HepG2 (cell line): ENCODE data around the gene TPCN2. TPM values are rescaled to one million over a fixed set of nuclear protein-coding genes. Genes with fewer than 3 reads are reported as not detected.

Source experiments
- ATAC-seq: fragments of 200-7000 bp; cut with Tn5 transposase; 3 replicates; pipeline ENCODE4 v1.9.1; 2020; ENCODE audit warnings: mild to moderate bottlenecking, moderate library complexity
- BruUV-seq: library from RNA; stranded (reverse); fragments of 400-500 nt; replicated peaks from 2 replicates; lab custom pipeline; 2021; lab: Mats Ljungman, UMichigan
- CTCF ChIA-PET: fragments of 300-600 bp; formaldehyde crosslinking; extraction: SDS; loops from one replicate; lab custom pipeline; 2021; ENCODE audit warnings: low total read pairs, inconsistent platforms, low intra/inter-chr PET ratio; lab: Yijun Ruan, JAX
- POLR2A ChIA-PET: fragments of 350-600 bp; sonication (Branson Sonifier 250); formaldehyde crosslinking; loops from one replicate; lab custom pipeline; 2020; ENCODE audit warnings: antibody characterized with exemption, inconsistent platforms; lab: Yijun Ruan, JAX
- DNase-seq: peaks from one replicate; pipeline ENCODE4 v3.0.0-alpha.2; 2015; ENCODE audit warnings: low spot score
- FAIRE-seq: peaks from 3 replicates; lab custom pipeline; 2011; peaks lifted over from hg19 to GRCh38; lab: Jason Lieb, UNC
- H2AFZ ChIP-seq: one replicate; pipeline ENCODE4 v1.6.1; 2011; ENCODE audit warnings: low read length, inconsistent platforms
- H3K27ac ChIP-seq: fragments of 300-600 bp; 3 replicates; pipeline ENCODE4 v1.8.0; 2011; ENCODE audit warnings: mixed run types, mild to moderate bottlenecking, mixed read lengths, low read length, inconsistent platforms; ENCODE audit not compliant: insufficient read depth; ENCODE audit errors: extremely low read length
- H3K27me3 ChIP-seq, 2 experiments: fragments of 200-600 bp in 1 of 2; 2 replicates in 1 of 2; 3 replicates in 1 of 2; pipeline versions ENCODE4 v1.6.0 to v1.8.0; 2011; ENCODE audit warnings: low read length in 2 of 2, mild to moderate bottlenecking in 2 of 2, moderate library complexity in 2 of 2, inconsistent platforms in 1 of 2; ENCODE audit not compliant: insufficient read depth in 2 of 2, control insufficient read depth in 1 of 2
- H3K36me3 ChIP-seq, 2 experiments: fragments of 200-600 bp in 1 of 2; replicated peaks in 1 of 2; 2 replicates in 1 of 2; 3 replicates in 1 of 2; pipeline versions ENCODE4 v1.5.1 to v1.8.0; 2011; ENCODE audit warnings: low read length in 2 of 2, inconsistent platforms in 1 of 2; ENCODE audit not compliant: insufficient read depth in 2 of 2, control insufficient read depth in 1 of 2
- H3K4me1 ChIP-seq: 2 replicates; pipeline ENCODE4 v1.5.1; 2012; ENCODE audit warnings: low read length, inconsistent platforms; ENCODE audit not compliant: insufficient read depth
- H3K4me2 ChIP-seq: 2 replicates; pipeline ENCODE4 v1.6.0; 2011; ENCODE audit warnings: low read depth, low read length, inconsistent platforms
- H3K4me3 ChIP-seq, 3 experiments: fragments of 200-600 bp in 1 of 3; sonication (generic), shearing (Covaris generic) in 1 of 3; replicated peaks in 1 of 3; 2 replicates each; pipeline ENCODE4 v1.5.1; 2011 to 2016; ENCODE audit warnings: low read length in 3 of 3, inconsistent platforms in 2 of 3, low read depth in 2 of 3, mild to moderate bottlenecking in 2 of 3, control low read depth in 1 of 3, mixed read lengths in 1 of 3; ENCODE audit not compliant: insufficient read depth in 1 of 3
- H3K79me2 ChIP-seq: one replicate; pipeline ENCODE4 v1.6.1; 2011; ENCODE audit warnings: low read length, inconsistent platforms; ENCODE audit not compliant: insufficient read depth
- H3K9ac ChIP-seq: 2 replicates; pipeline ENCODE4 v1.6.0; 2011; ENCODE audit warnings: mild to moderate bottlenecking, low read depth, low read length, inconsistent platforms; ENCODE audit not compliant: insufficient read depth
- H3K9me3 ChIP-seq: 2 replicates; pipeline ENCODE4 v1.5.1; 2012; ENCODE audit warnings: mild to moderate bottlenecking, low read length
- H4K20me1 ChIP-seq: 2 replicates; pipeline ENCODE4 v1.6.0; 2011; ENCODE audit warnings: inconsistent platforms, mild to moderate bottlenecking, low read length, moderate library complexity; ENCODE audit not compliant: insufficient read depth
- GABPB1 ChIP-seq: IDR thresholded peaks from 2 replicates; pipeline ENCODE4 v1.6.1; 2016; ENCODE audit warnings: mild to moderate bottlenecking, missing genetic modification reagents, moderate library complexity, missing compliant biosample characterization
- JUN ChIP-seq: sonication (generic); formaldehyde crosslinking; IDR thresholded peaks from 2 replicates; pipeline ENCODE4 v1.4.0; 2020; ENCODE audit warnings: mild to moderate bottlenecking, missing genetic modification reagents
- KMT2B ChIP-seq: IDR thresholded peaks from 2 replicates; pipeline ENCODE4 v1.6.1; 2016; ENCODE audit warnings: missing genetic modification reagents, missing compliant biosample characterization
- NKX3-1 ChIP-seq: sonication (generic); formaldehyde crosslinking; IDR thresholded peaks from 2 replicates; pipeline ENCODE4 v1.5.0; 2020; ENCODE audit warnings: missing genetic modification reagents
- REXO4 ChIP-seq: sonication (generic); formaldehyde crosslinking; IDR thresholded peaks from 2 replicates; pipeline ENCODE4 v1.8.0; 2022; ENCODE audit warnings: missing genetic modification reagents, mild to moderate bottlenecking, borderline replicate concordance
- RXRA ChIP-seq: sonication (generic); formaldehyde crosslinking; IDR thresholded peaks from 2 replicates; pipeline ENCODE4 v1.5.1; 2020; ENCODE audit warnings: missing genetic modification reagents
- THYN1 ChIP-seq: sonication (generic); formaldehyde crosslinking; IDR thresholded peaks from 2 replicates; pipeline ENCODE4 v1.8.1; 2023; ENCODE audit warnings: low read depth, mild to moderate bottlenecking, moderate library complexity, missing genetic modification reagents, borderline replicate concordance
- ZNF280B ChIP-seq: sonication (generic); formaldehyde crosslinking; IDR thresholded peaks from 2 replicates; pipeline ENCODE4 v1.5.0; 2020; ENCODE audit warnings: missing genetic modification reagents, mild to moderate bottlenecking, borderline replicate concordance
- ZNF543 ChIP-seq: sonication (generic); formaldehyde crosslinking; IDR thresholded peaks from 2 replicates; pipeline ENCODE4 v1.4.0; 2020; ENCODE audit warnings: mild to moderate bottlenecking, missing genetic modification reagents
- WGBS: methylation state at CpG from one replicate; pipeline ENCODE4 v1.1.6; 2017; ENCODE audit warnings: low lambda C conversion rate; 5-methylcytosine and 5-hydroxymethylcytosine counted together
- in situ Hi-C: cut with HindIII; loops from 2 replicates; pipeline ENCODE4 v1.10.0; 2017; ENCODE audit warnings: low pct_unique_long_range_greater_than_20kb; ENCODE audit not compliant: extremely low pct_ligation_motif_present
- intact Hi-C: fragments of 100-400 bp; cut with micrococcal nuclease; formaldehyde crosslinking; loops from one replicate; pipeline ENCODE4 v1.10.0; 2022; ENCODE audit not compliant: unreplicated experiment
- polyA plus RNA-seq, 8 experiments: library from polyadenylated mRNA; depleted of rRNA in 3 of 8; stranded (reverse) in 7 of 8; unstranded in 1 of 8; fragments of >200 nt; fragmentation: Illumina TruSeq in 4 of 8; extraction: Trizol in 4 of 8; gene quantifications; 2 replicates each; pipeline versions ENCODE4 v1.2.1 to v1.2.3, GENCODE V29; 2011 to 2016; ENCODE audit warnings: low read depth in 4 of 8, missing spikeins in 1 of 8, mixed read lengths in 1 of 8; ENCODE audit not compliant: insufficient read depth in 1 of 8
- total RNA-seq, 5 experiments: library from RNA; depleted of rRNA; stranded (reverse); fragments of >200 nt; fragmentation: Illumina TruSeq; extraction: Trizol; gene quantifications; 2 replicates each; pipeline ENCODE4 v1.2.3, GENCODE V29; 2016; ENCODE audit warnings: low read depth in 1 of 5
- TF ChIP-seq, protein P1 (sequence below): sonication (generic); formaldehyde crosslinking; IDR thresholded peaks from 2 replicates; pipeline ENCODE4 v1.8.0; 2022; ENCODE audit warnings: mild to moderate bottlenecking, missing genetic modification reagents, moderate library complexity
- TF ChIP-seq, protein P2 (sequence below): sonication (generic); formaldehyde crosslinking; IDR thresholded peaks from 2 replicates; pipeline ENCODE4 v1.4.0; 2020; ENCODE audit warnings: mild to moderate bottlenecking, missing genetic modification reagents

The TPCN2 gene
- total and polyA plus RNA-seq, 2 of the 13 experiments (the other 11 are each of a cell fraction or from before 2014, with no cell fraction given): 5.6 to 5.9 TPM

GRCh38 chr11:69154938-69155301 lies 106.2 kb downstream of the TPCN2 start:
- Histone ChIP-seq H3K27ac (no peak overlapping the region), H3K4me3 (no peak overlapping the region), H4K20me1 (no peaks in the 10 kb centered on the region), H3K9me3 (no peaks in the 10 kb centered on the region), H3K27me3 (no peaks in the 10 kb centered on the region), H3K79me2 (no peaks in the 10 kb centered on the region), H2AFZ (no peak overlapping the region), H3K9ac (no peak overlapping the region), H3K4me2 (no peak overlapping the region), H3K36me3 (no peaks in the 10 kb centered on the region), H3K4me1 (peaks cover 63% of the 10 kb centered on the region)
- FAIRE-seq: no peak
- 40% methylated on average over 1 of the region's 10 CpGs for WGBS
- ATAC-seq: no peak
- DNase-seq: no peak
- CTCF ChIA-PET: no interaction called here
- POLR2A ChIA-PET: no interaction called here
- in situ Hi-C loops (no loop called here), intact Hi-C loops (no loop called here)
- BruUV-seq: no TSS peak
- TF ChIP-seq GABPB1 (peak; percentile 11; the same call in 1 of the 2 replicates), ZNF280B (no peak)

DNA sequence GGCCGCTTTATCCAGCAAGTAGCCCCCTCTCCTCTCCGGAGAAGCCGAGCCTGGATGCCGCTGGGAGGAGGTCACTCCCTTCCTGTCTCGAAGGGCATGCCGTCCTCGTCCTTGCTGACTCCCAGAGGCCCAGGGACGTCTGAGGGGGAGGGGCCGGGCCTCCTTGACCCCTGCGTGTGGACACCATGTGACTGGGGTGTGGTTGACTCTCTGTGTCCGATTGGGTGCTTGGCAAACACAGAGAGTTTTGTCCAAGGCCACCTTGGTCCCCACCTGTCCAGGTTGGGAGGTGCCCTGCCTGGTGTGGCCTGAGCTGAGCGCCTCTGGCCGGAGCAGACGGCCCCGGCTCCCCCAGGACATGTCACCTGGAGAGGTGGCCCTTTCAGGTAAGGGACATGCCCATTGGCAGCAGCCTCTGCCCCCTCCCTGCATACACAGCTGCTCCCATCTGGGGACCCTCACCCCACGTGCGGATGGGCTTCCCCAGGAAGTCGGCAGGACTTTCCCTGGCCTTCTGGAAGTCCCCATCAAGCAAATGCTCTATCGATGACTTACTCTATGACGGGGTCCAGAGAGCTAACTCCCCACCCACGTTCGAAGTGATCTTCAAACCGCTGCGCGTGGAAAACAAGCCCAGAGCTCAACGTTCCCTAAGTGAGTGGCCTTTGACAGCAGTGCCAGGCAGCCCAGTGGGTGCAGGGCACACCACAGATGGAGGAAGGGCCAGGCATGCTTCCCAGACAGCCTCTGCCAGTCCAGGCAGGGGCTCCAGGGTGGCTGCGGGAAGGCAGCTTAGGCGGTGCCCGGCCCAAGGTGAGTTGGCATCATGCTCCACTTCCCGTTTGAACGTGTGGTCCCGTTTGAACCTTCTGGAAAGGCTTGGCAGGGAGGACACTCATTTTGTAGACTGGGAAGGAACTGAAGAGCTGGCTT lies 106.8 kb downstream of the TPCN2 start, which contains the start of gene SMIM38:
SMIM38 (plus strand) TSS at position 634 of the 933 bp plus-strand sequence. CDS start 1,912 bp downstream, outside the sequence.
- DNase-seq (no peak), FAIRE-seq (no peak), ATAC-seq (no peak)
- intact Hi-C loops: no loop called here
- peak within 1 kb of the TSS; percentile 29 to 64 (median 46); a peak in 5 of 6 replicates for H3K4me3 ChIP-seq
- BruUV-seq: no TSS peak
- ChIA-PET POLR2A (interaction anchor here (1.7 to 2.2 kb wide), 2 partner anchors 24 to 489 kb away, joined by 5 read pairs; no protein-coding TSS in a partner anchor), CTCF (no interaction called here)
- H3K4me1 ChIP-seq: peaks cover 64% of the 10 kb centered on the region
- WGBS: 54% methylated on average over 18 of the region's 32 CpGs
- peak within 1 kb of the TSS; percentile 59 for H3K27ac ChIP-seq
- H3K27me3 ChIP-seq: no peaks in the 10 kb centered on the region
- no peaks in the 10 kb centered on the region for H3K79me2 ChIP-seq
- H3K4me2 ChIP-seq: peak within 1 kb of the TSS; percentile 88
- in situ Hi-C loops: no loop called here
- no peak within 1 kb of the TSS for H2AFZ ChIP-seq
- peak within 1 kb of the TSS; percentile 68 for H3K9ac ChIP-seq
- H3K9me3 ChIP-seq: no peaks in the 10 kb centered on the region
- H4K20me1 ChIP-seq: no peaks in the 10 kb centered on the region
- no peaks in the 10 kb centered on the region for H3K36me3 ChIP-seq
- no peak for TF ChIP-seq ZNF543
- TF ChIP-seq JUN (CRISPR knock-in tag): no peak
- TF ChIP-seq, protein P1, sequence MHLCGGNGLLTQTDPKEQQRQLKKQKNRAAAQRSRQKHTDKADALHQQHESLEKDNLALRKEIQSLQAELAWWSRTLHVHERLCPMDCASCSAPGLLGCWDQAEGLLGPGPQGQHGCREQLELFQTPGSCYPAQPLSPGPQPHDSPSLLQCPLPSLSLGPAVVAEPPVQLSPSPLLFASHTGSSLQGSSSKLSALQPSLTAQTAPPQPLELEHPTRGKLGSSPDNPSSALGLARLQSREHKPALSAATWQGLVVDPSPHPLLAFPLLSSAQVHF (CRISPR knock-in tag): no peak
- 0 out of 2 replicates have a peak, but pooled peaks have one; percentile 29 for TF ChIP-seq RXRA (CRISPR knock-in tag)
- TF ChIP-seq REXO4: no peak
- TF ChIP-seq THYN1: no peak
- TF ChIP-seq, protein P2, sequence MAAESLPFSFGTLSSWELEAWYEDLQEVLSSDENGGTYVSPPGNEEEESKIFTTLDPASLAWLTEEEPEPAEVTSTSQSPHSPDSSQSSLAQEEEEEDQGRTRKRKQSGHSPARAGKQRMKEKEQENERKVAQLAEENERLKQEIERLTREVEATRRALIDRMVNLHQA: no peak
- TF ChIP-seq KMT2B (CRISPR knock-in tag): no peak
- TF ChIP-seq NKX3-1: no peak
